HepG2 (cell line): ENCODE results near the gene AQP11. TPM values are rescaled to one million over a fixed set of nuclear protein-coding genes. Genes with fewer than 3 reads are reported as not detected.

Source experiments
- BRD4 ChIP-seq: sonication (generic); formaldehyde crosslinking; IDR thresholded peaks from 2 replicates; pipeline ENCODE4 v1.4.0; 2020; ENCODE audit warnings: missing genetic modification reagents
- CEBPB ChIP-seq: IDR thresholded peaks from 2 replicates; pipeline ENCODE4 v1.6.1; 2011; ENCODE audit warnings: low read depth, low read length, improper control_type of control experiment, borderline replicate concordance
- FOXK1 ChIP-seq: sonication (generic); formaldehyde crosslinking; IDR thresholded peaks from 2 replicates; pipeline ENCODE4 v1.4.0; 2020; ENCODE audit warnings: low read depth, missing genetic modification reagents, borderline replicate concordance
- GATAD2A ChIP-seq: IDR thresholded peaks from 2 replicates; pipeline ENCODE4 v1.6.1; 2016
- HDAC2 ChIP-seq: sonication (generic); formaldehyde crosslinking; IDR thresholded peaks from 2 replicates; pipeline ENCODE4 v1.4.0; 2020; ENCODE audit warnings: missing genetic modification reagents
- IRF2 ChIP-seq: IDR thresholded peaks from 2 replicates; pipeline ENCODE4 v1.6.1; 2018; ENCODE audit warnings: missing genetic modification reagents, missing compliant biosample characterization
- LCORL ChIP-seq, 2 experiments: fragments of 450-650 bp in 1 of 2; sonication (generic) in 1 of 2; formaldehyde crosslinking in 1 of 2; IDR thresholded peaks; 2 replicates each; pipeline versions ENCODE4 v1.5.0 to v1.6.1; 2017 to 2020; ENCODE audit warnings: antibody characterized with exemption in 1 of 2, missing genetic modification reagents in 1 of 2
- MXI1 ChIP-seq: IDR thresholded peaks from 3 replicates; pipeline ENCODE4 v1.6.1; 2012; ENCODE audit warnings: low read depth, low read length, inconsistent platforms, borderline replicate concordance
- NKX3-1 ChIP-seq: sonication (generic); formaldehyde crosslinking; IDR thresholded peaks from 2 replicates; pipeline ENCODE4 v1.5.0; 2020; ENCODE audit warnings: missing genetic modification reagents
- SP5 ChIP-seq: IDR thresholded peaks from 2 replicates; pipeline ENCODE4 v1.6.1; 2016; ENCODE audit warnings: low read depth, borderline replicate concordance
- ZNF446 ChIP-seq: sonication (generic); formaldehyde crosslinking; IDR thresholded peaks from 2 replicates; pipeline ENCODE4 v1.5.0; 2020; ENCODE audit warnings: mild to moderate bottlenecking, missing genetic modification reagents
- ZNF629 ChIP-seq: sonication (generic); formaldehyde crosslinking; conservative IDR thresholded peaks from 2 replicates; pipeline ENCODE4 v1.5.0; 2020; ENCODE audit warnings: missing genetic modification reagents
- ZSCAN21 ChIP-seq: sonication (generic); formaldehyde crosslinking; IDR thresholded peaks from 2 replicates; pipeline ENCODE4 v1.8.0; 2022; ENCODE audit warnings: mild to moderate bottlenecking, missing genetic modification reagents, moderate library complexity, borderline replicate concordance
- polyA plus RNA-seq, 8 experiments: library from polyadenylated mRNA; depleted of rRNA in 3 of 8; stranded (reverse) in 7 of 8; unstranded in 1 of 8; fragments of >200 nt; fragmentation: Illumina TruSeq in 4 of 8; extraction: Trizol in 4 of 8; gene quantifications; 2 replicates each; pipeline versions ENCODE4 v1.2.1 to v1.2.3, GENCODE V29; 2011 to 2016; ENCODE audit warnings: low read depth in 4 of 8, missing spikeins in 1 of 8, mixed read lengths in 1 of 8; ENCODE audit not compliant: insufficient read depth in 1 of 8
- total RNA-seq, 5 experiments: library from RNA; depleted of rRNA; stranded (reverse); fragments of >200 nt; fragmentation: Illumina TruSeq; extraction: Trizol; gene quantifications; 2 replicates each; pipeline ENCODE4 v1.2.3, GENCODE V29; 2016; ENCODE audit warnings: low read depth in 1 of 5
- TF ChIP-seq, protein P1 (sequence below): sonication (generic); formaldehyde crosslinking; IDR thresholded peaks from 2 replicates; pipeline ENCODE4 v1.8.0; 2022; ENCODE audit warnings: low read depth, missing genetic modification reagents
- TF ChIP-seq, protein P2 (sequence below): sonication (generic); formaldehyde crosslinking; IDR thresholded peaks from 2 replicates; pipeline ENCODE4 v1.5.0; 2020; ENCODE audit warnings: mild to moderate bottlenecking, missing genetic modification reagents, borderline replicate concordance
- TF ChIP-seq, protein P3 (sequence below): sonication (generic); formaldehyde crosslinking; IDR thresholded peaks from 2 replicates; pipeline ENCODE4 v1.4.0; 2020; ENCODE audit warnings: missing genetic modification reagents

Gene AQP11
- total and polyA plus RNA-seq, 2 of the 13 experiments (the other 11 are each of a cell fraction or from before 2014, with no cell fraction given) = 10.4 to 15.3 TPM

DNA sequence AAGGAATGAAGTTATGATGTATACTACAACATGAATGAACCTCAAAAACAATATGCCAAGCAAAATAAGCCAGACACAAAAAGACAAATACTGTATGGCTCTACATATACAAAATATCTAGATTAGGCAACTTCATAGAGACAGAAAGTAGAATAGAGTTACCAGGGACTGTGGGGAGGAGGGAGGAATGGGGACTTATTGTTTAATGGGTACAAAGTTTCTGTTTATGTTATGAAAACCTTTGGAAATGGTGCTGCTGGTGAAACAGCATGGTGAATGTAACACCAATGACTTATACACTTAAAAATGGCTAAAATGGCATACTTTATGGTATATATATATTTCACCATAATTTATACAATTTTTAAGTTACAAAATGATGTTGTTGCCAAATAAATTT, 4.1 kb downstream of the AQP11 start (continued):
- TF ChIP-seq, protein P1, sequence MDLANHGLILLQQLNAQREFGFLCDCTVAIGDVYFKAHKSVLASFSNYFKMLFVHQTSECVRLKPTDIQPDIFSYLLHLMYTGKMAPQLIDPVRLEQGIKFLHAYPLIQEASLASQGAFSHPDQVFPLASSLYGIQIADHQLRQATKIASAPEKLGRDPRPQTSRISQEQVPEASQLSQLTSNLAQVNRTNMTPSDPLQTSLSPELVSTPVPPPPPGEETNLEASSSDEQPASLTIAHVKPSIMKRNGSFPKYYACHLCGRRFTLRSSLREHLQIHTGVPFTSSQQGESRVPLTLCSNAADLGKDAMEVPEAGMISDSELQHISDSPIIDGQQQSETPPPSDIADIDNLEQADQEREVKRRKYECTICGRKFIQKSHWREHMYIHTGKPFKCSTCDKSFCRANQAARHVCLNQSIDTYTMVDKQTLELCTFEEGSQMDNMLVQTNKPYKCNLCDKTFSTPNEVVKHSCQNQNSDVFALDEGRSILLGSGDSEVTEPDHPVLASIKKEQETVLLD = no peak
- TF ChIP-seq SP5 (CRISPR knock-in tag) (0 out of 2 replicates have a peak, but pooled peaks have one; percentile 13), BRD4 (CRISPR knock-in tag) (no peak), ZNF446 (CRISPR knock-in tag) (no peak), HDAC2 (CRISPR knock-in tag) (0 out of 2 replicates have a peak, but pooled peaks have one; percentile 36), GATAD2A (peak; percentile 74), NKX3-1 (no peak), IRF2 (CRISPR knock-in tag) (0 out of 2 replicates have a peak, but pooled peaks have one; percentile 24), LCORL (IDR thresholded peaks at IDR 0.05) (no peak), LCORL (CRISPR knock-in tag; IDR thresholded peaks at IDR 0.05) (peak; percentile 27; the same call in 1 of the 2 replicates), ZNF629 (no peak), FOXK1 (peak; percentile 31; the same call in 1 of the 2 replicates), MXI1 (peak; percentile 18; the same call in 1 of the 3 replicates), ZSCAN21 (CRISPR knock-in tag) (no peak), CEBPB (peak; percentile 56)
- TF ChIP-seq, protein P2, sequence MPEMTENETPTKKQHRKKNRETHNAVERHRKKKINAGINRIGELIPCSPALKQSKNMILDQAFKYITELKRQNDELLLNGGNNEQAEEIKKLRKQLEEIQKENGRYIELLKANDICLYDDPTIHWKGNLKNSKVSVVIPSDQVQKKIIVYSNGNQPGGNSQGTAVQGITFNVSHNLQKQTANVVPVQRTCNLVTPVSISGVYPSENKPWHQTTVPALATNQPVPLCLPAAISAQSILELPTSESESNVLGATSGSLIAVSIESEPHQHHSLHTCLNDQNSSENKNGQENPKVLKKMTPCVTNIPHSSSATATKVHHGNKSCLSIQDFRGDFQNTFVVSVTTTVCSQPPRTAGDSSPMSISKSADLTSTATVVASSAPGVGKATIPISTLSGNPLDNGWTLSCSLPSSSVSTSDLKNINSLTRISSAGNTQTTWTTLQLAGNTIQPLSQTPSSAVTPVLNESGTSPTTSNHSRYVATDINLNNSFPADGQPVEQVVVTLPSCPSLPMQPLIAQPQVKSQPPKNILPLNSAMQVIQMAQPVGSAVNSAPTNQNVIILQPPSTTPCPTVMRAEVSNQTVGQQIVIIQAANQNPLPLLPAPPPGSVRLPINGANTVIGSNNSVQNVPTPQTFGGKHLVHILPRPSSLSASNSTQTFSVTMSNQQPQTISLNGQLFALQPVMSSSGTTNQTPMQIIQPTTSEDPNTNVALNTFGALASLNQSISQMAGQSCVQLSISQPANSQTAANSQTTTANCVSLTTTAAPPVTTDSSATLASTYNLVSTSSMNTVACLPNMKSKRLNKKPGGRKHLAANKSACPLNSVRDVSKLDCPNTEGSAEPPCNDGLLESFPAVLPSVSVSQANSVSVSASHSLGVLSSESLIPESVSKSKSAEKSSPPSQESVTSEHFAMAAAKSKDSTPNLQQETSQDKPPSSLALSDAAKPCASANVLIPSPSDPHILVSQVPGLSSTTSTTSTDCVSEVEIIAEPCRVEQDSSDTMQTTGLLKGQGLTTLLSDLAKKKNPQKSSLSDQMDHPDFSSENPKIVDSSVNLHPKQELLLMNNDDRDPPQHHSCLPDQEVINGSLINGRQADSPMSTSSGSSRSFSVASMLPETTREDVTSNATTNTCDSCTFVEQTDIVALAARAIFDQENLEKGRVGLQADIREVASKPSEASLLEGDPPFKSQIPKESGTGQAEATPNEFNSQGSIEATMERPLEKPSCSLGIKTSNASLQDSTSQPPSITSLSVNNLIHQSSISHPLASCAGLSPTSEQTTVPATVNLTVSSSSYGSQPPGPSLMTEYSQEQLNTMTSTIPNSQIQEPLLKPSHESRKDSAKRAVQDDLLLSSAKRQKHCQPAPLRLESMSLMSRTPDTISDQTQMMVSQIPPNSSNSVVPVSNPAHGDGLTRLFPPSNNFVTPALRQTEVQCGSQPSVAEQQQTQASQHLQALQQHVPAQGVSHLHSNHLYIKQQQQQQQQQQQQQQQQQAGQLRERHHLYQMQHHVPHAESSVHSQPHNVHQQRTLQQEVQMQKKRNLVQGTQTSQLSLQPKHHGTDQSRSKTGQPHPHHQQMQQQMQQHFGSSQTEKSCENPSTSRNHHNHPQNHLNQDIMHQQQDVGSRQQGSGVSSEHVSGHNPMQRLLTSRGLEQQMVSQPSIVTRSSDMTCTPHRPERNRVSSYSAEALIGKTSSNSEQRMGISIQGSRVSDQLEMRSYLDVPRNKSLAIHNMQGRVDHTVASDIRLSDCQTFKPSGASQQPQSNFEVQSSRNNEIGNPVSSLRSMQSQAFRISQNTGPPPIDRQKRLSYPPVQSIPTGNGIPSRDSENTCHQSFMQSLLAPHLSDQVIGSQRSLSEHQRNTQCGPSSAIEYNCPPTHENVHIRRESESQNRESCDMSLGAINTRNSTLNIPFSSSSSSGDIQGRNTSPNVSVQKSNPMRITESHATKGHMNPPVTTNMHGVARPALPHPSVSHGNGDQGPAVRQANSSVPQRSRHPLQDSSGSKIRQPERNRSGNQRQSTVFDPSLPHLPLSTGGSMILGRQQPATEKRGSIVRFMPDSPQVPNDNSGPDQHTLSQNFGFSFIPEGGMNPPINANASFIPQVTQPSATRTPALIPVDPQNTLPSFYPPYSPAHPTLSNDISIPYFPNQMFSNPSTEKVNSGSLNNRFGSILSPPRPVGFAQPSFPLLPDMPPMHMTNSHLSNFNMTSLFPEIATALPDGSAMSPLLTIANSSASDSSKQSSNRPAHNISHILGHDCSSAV = no peak
- TF ChIP-seq, protein P3, sequence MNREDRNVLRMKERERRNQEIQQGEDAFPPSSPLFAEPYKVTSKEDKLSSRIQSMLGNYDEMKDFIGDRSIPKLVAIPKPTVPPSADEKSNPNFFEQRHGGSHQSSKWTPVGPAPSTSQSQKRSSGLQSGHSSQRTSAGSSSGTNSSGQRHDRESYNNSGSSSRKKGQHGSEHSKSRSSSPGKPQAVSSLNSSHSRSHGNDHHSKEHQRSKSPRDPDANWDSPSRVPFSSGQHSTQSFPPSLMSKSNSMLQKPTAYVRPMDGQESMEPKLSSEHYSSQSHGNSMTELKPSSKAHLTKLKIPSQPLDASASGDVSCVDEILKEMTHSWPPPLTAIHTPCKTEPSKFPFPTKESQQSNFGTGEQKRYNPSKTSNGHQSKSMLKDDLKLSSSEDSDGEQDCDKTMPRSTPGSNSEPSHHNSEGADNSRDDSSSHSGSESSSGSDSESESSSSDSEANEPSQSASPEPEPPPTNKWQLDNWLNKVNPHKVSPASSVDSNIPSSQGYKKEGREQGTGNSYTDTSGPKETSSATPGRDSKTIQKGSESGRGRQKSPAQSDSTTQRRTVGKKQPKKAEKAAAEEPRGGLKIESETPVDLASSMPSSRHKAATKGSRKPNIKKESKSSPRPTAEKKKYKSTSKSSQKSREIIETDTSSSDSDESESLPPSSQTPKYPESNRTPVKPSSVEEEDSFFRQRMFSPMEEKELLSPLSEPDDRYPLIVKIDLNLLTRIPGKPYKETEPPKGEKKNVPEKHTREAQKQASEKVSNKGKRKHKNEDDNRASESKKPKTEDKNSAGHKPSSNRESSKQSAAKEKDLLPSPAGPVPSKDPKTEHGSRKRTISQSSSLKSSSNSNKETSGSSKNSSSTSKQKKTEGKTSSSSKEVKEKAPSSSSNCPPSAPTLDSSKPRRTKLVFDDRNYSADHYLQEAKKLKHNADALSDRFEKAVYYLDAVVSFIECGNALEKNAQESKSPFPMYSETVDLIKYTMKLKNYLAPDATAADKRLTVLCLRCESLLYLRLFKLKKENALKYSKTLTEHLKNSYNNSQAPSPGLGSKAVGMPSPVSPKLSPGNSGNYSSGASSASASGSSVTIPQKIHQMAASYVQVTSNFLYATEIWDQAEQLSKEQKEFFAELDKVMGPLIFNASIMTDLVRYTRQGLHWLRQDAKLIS (CRISPR knock-in tag) = no peak
